Measurements from ENCODE around the gene CBS. TPM values are rescaled to one million over a fixed set of nuclear protein-coding genes. Genes with fewer than 3 reads are reported as not detected.
"Not testable (repeated sequence)": the region's sequence is repeated elsewhere in the genome, so short reads cannot be mapped to it uniquely, and the experiment has no call there.

CBS gene
- total RNA-seq, 1 experiment from 2014 or later = 102 TPM

DNA sequence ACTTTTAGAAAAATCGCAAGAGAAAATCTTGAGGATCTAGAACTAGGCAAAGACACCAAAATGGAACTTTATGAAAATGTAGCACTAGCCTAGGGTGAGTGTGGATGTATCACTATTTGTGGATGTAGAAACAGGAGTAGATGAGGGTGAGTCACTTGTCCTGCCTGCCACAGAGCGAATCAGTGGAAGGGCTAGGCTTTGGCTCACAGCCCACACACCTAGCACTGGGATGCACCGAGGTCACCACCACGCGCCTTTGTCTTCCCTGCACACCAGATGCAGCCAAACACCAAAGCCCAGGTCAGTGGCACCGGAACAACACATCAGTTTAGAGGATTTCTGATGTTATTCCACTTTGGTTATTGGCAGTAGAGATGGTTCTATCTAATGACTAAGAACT is 63.0 kb downstream of the CBS start:
- Histone ChIP-seq H3K4me2 (no peak overlapping the region), H3K79me2 (ENCODE audit: low read depth) (no peaks in the 10 kb centered on the region), H3F3A (ENCODE audit: insufficient read depth, low read depth) (no peaks in the 10 kb centered on the region; the same call in 1 of the 2 replicates), H3K4me3 (no peak overlapping the region), H3K9me3 (ENCODE audit: insufficient read depth, low read depth) (no peaks in the 10 kb centered on the region), H3K27ac (no peak overlapping the region), H3K4me1 (replicated peaks; ENCODE audit: insufficient read depth) (no peaks in the 10 kb centered on the region), H3K27me3 (ENCODE audit: insufficient read depth, low read depth) (no peaks in the 10 kb centered on the region), H2AFZ (no peak overlapping the region), H4K20me1 (ENCODE audit: insufficient read depth) (no peaks in the 10 kb centered on the region), H3K9me2 (ENCODE audit: insufficient read depth) (no peaks in the 10 kb centered on the region), H3K36me3 (ENCODE audit: low read depth) (no peaks in the 10 kb centered on the region)
- TF ChIP-seq, protein P1, sequence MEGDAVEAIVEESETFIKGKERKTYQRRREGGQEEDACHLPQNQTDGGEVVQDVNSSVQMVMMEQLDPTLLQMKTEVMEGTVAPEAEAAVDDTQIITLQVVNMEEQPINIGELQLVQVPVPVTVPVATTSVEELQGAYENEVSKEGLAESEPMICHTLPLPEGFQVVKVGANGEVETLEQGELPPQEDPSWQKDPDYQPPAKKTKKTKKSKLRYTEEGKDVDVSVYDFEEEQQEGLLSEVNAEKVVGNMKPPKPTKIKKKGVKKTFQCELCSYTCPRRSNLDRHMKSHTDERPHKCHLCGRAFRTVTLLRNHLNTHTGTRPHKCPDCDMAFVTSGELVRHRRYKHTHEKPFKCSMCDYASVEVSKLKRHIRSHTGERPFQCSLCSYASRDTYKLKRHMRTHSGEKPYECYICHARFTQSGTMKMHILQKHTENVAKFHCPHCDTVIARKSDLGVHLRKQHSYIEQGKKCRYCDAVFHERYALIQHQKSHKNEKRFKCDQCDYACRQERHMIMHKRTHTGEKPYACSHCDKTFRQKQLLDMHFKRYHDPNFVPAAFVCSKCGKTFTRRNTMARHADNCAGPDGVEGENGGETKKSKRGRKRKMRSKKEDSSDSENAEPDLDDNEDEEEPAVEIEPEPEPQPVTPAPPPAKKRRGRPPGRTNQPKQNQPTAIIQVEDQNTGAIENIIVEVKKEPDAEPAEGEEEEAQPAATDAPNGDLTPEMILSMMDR (conservative IDR thresholded peaks at IDR 0.05) = no peak
- TF ChIP-seq EZH2 (IDR thresholded peaks at IDR 0.05; ENCODE audit: low read depth) = no peak
- DNase-seq = peak; percentile 17 to 40
- ChIA-PET CTCF (no interaction called here), POLR2A (ENCODE audit: unreplicated experiment) (no interaction called here)
- intact Hi-C loops (cut with micrococcal nuclease; ENCODE audit: unreplicated experiment) = no loop called here
- BruUV-seq (replicated peaks) = no TSS peak

DNA sequence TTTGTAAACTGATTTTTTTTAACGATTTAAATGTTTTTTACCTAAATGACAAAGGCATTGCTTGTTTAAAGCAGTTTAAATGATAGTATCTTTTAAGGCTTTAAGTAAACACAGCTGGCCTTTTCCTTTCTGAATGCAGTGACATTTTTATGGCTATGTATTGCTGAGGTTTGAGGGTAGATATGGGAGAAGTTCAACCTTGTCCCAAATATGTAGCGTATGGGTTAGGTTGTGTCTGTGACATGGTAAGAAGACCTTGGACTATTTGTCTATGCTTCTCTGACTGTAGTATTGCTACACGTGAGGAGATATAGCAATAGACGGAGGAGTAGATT is 68.8 kb downstream of the CBS start:
- TF ChIP-seq, protein P1 (conservative IDR thresholded peaks at IDR 0.05) = no peak
- no peak for TF ChIP-seq EZH2 (IDR thresholded peaks at IDR 0.05; ENCODE audit: low read depth)
- no peak overlapping the region for H3K4me2 ChIP-seq
- CTCF ChIA-PET = no interaction called here

DNA sequence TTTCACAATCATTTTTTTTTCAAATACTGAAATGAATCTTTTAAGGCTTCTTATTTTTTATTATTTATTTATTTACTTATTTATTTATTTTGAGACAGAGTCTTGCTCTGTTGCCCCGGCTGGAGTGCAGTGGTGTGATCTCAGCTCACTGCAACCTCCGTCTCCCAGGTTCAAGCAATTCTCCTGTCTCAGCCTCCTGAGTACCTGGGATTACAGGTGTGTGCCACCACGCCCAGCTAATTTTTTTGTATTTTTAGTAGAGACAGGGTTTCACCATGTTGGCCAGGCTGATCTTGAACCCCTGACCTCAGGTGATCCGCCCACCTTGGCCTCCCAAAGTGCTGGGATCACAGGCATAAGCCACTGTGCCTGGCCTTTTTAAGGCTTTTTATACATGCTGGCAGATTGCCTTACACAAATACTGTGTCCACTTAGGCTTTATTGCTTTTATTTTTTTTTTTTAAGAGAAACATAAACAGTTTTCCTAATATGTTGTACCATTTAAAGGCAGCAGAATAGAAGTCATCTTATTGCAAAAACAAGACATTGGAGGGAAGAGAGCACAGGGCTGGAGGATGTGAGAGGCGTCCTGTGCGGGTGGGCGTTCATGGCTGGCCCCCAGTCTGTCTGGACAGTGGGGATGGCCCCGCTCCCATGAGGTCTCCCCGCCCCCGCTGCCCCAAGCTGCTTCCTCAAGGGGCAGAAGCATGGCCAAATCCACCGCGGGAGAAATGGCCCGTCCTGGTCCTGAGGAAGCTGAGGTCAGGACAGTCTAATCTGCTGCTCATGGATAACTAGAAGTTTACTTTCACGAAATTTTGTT is 69.4 kb downstream of the CBS start:
- BruUV-seq (replicated peaks); POLR2A ChIA-PET (ENCODE audit: unreplicated experiment); H3K4me2 ChIP-seq; intact Hi-C loops (cut with micrococcal nuclease; ENCODE audit: unreplicated experiment); H2AFZ ChIP-seq; H3K9me2 ChIP-seq (ENCODE audit: insufficient read depth); H3K27me3 ChIP-seq (ENCODE audit: insufficient read depth, low read depth); H3K4me1 ChIP-seq (replicated peaks; ENCODE audit: insufficient read depth); H3K27ac ChIP-seq; H3K9me3 ChIP-seq (ENCODE audit: insufficient read depth, low read depth); H4K20me1 ChIP-seq (ENCODE audit: insufficient read depth); H3K36me3 ChIP-seq (ENCODE audit: low read depth); H3K4me3 ChIP-seq; H3K79me2 ChIP-seq (ENCODE audit: low read depth); H3F3A ChIP-seq (ENCODE audit: insufficient read depth, low read depth); DNase-seq; CTCF ChIA-PET: not testable (repeated sequence)

More for the DNA sequence above, 68.8 kb downstream of the CBS start:
- no peaks in the 10 kb centered on the region for H3K36me3 ChIP-seq (ENCODE audit: low read depth)
- intact Hi-C loops (cut with micrococcal nuclease; ENCODE audit: unreplicated experiment) = no loop called here
- POLR2A ChIA-PET (ENCODE audit: unreplicated experiment) = no interaction called here
- no peak overlapping the region for H3K27ac ChIP-seq
- H3K9me2 ChIP-seq (ENCODE audit: insufficient read depth) = no peaks in the 10 kb centered on the region
- no peak overlapping the region for H2AFZ ChIP-seq
- no peaks in the 10 kb centered on the region for H3K27me3 ChIP-seq (ENCODE audit: insufficient read depth, low read depth)
- H3K4me3 ChIP-seq = no peak overlapping the region
- no TSS peak for BruUV-seq (replicated peaks)
- H3K9me3 ChIP-seq (ENCODE audit: insufficient read depth, low read depth) = no peaks in the 10 kb centered on the region
- H3F3A ChIP-seq (ENCODE audit: insufficient read depth, low read depth) = no peaks in the 10 kb centered on the region
- H3K4me1 ChIP-seq (replicated peaks; ENCODE audit: insufficient read depth) = no peaks in the 10 kb centered on the region
- no peaks in the 10 kb centered on the region for H3K79me2 ChIP-seq (ENCODE audit: low read depth)
- H4K20me1 ChIP-seq (ENCODE audit: insufficient read depth) = no peaks in the 10 kb centered on the region
- DNase-seq = no peak

DNA sequence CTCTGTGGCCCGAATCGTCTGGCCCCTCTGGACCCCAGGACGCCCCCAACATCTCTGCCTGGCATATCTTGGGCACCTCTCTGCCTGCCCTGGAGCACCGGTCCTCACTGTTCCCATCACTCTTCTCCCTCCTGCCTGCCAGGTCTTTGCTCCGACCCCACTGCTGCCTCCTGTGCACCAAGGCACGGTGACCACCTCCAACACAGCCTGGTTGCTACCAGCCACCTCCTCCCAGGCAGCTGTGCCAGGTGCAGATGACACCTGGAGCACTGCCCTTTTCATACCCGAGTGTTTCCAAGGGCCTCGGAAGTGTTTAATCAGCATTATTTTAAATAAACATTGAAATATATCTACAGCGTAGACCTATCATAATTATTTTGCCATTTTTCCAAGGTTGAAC is 70.0 kb downstream of the CBS start:
- DNase-seq = no peak
- no peaks in the 10 kb centered on the region for H3K9me3 ChIP-seq (ENCODE audit: insufficient read depth, low read depth)
- H3F3A ChIP-seq (ENCODE audit: insufficient read depth, low read depth) = no peaks in the 10 kb centered on the region
- POLR2A ChIA-PET (ENCODE audit: unreplicated experiment) = no interaction called here
- no peaks in the 10 kb centered on the region for H3K4me1 ChIP-seq (replicated peaks; ENCODE audit: insufficient read depth)
- intact Hi-C loops (cut with micrococcal nuclease; ENCODE audit: unreplicated experiment) = no loop called here
- no peaks in the 10 kb centered on the region for H4K20me1 ChIP-seq (ENCODE audit: insufficient read depth)
- H3K27me3 ChIP-seq (ENCODE audit: insufficient read depth, low read depth) = no peaks in the 10 kb centered on the region
- H3K27ac ChIP-seq = no peak overlapping the region
- TF ChIP-seq, protein P1 (conservative IDR thresholded peaks at IDR 0.05) = no peak
- TF ChIP-seq EZH2 (IDR thresholded peaks at IDR 0.05; ENCODE audit: low read depth) = no peak
- no peaks in the 10 kb centered on the region for H3K9me2 ChIP-seq (ENCODE audit: insufficient read depth)
- H2AFZ ChIP-seq = no peak overlapping the region
- BruUV-seq (replicated peaks) = no TSS peak
- no peak overlapping the region for H3K4me2 ChIP-seq
- H3K36me3 ChIP-seq (ENCODE audit: low read depth) = no peaks in the 10 kb centered on the region
- no peak overlapping the region for H3K4me3 ChIP-seq
- H3K79me2 ChIP-seq (ENCODE audit: low read depth) = no peaks in the 10 kb centered on the region
- CTCF ChIA-PET = no interaction called here

Measured in PC-9 (cell line).